Kidney (tissue), 14 donors: ENCODE data around the gene ECI1. TPM values are rescaled to one million over a fixed set of nuclear protein-coding genes. Genes with fewer than 3 reads are reported as not detected.

Experiments
- DNase-seq, 5 donors: peaks; one replicate each; pipeline ENCODE4 v3.0.0-alpha.2; 2013 to 2020
- FAIRE-seq: peaks from 2 replicates; lab custom pipeline; 2012; peaks lifted over from hg19 to GRCh38; lab: Jason Lieb, UNC
- H3K27ac ChIP-seq, 2 donors: one replicate each; pipeline ENCODE4 v1.7.0; 2013; ENCODE audit warnings: low read depth in 2 of 2, low read length in 2 of 2, inconsistent platforms in 1 of 2
- H3K27me3 ChIP-seq: one replicate; pipeline ENCODE4 v1.7.1; 2013; ENCODE audit warnings: low read length, inconsistent platforms; ENCODE audit not compliant: control insufficient read depth, insufficient read depth
- H3K36me3 ChIP-seq, 3 donors: one replicate each; pipeline versions ENCODE4 v1.7.0 to v1.7.1; 2013; ENCODE audit warnings: low read length in 3 of 3, control low read depth in 1 of 3, inconsistent platforms in 1 of 3; ENCODE audit not compliant: insufficient read depth in 3 of 3, control insufficient read depth in 2 of 3
- H3K4me1 ChIP-seq, 3 donors: one replicate each; pipeline versions ENCODE4 v1.7.0 to v1.7.1; 2013; ENCODE audit warnings: low read length in 3 of 3, inconsistent platforms in 1 of 3, low read depth in 1 of 3; ENCODE audit not compliant: control insufficient read depth in 2 of 3, insufficient read depth in 2 of 3
- H3K4me3 ChIP-seq, 3 donors: one replicate each; pipeline versions ENCODE4 v1.7.0 to v1.8.1; 2013; ENCODE audit warnings: low read length in 3 of 3, control low read depth in 1 of 3, inconsistent platforms in 1 of 3
- H3K9ac ChIP-seq, 3 donors: one replicate each; pipeline versions ENCODE4 v1.7.0 to v1.7.1; 2013; ENCODE audit warnings: low read length in 3 of 3, control low read depth in 1 of 3, inconsistent platforms in 1 of 3
- H3K9me3 ChIP-seq, 3 donors: one replicate each; pipeline versions ENCODE4 v1.7.0 to v1.7.1; 2013; ENCODE audit warnings: low read length in 3 of 3, control low read depth in 1 of 3, inconsistent platforms in 1 of 3; ENCODE audit not compliant: control insufficient read depth in 2 of 3, insufficient read depth in 1 of 3
- intact Hi-C: fragments of 100-400 bp; cut with DNase I; formaldehyde crosslinking; loops from one replicate; pipeline ENCODE4 v1.11.1; 2022
- microRNA-seq: library from miRNA; unstranded; fragments of <30 nt; microRNA quantifications from one replicate; pipeline ENCODE4 v1.2.0, GENCODE V29; 2020
- polyA plus RNA-seq: library from polyadenylated mRNA; stranded (reverse); fragments of 350-450 nt; fragmentation: Illumina TruSeq; extraction: RNeasy Lipid Tissue Mini Kit (QIAGEN cat#74804); gene quantifications from one replicate; pipeline ENCODE4 v1.2.3, GENCODE V29; 2014; ENCODE audit warnings: low read depth, low replicate concordance; ENCODE audit not compliant: insufficient read depth
- total RNA-seq: library from RNA; stranded (reverse); fragmentation: NEBNext Ultra II Directional; extraction: Animal tissue kit (Norgen Biotek cat#: 25700); gene quantifications from one replicate; pipeline ENCODE4 v1.2.1, GENCODE V29; 2021
- TF ChIP-seq, protein P1 (sequence below): IDR thresholded peaks from 3 replicates; pipeline ENCODE4 v1.5.1; 2012; ENCODE audit warnings: mild to moderate bottlenecking, moderate library complexity, borderline replicate concordance; ENCODE audit not compliant: insufficient read depth; ENCODE audit errors: extremely low read depth
- donor health status: control.
- donor health status: control.
- donor health status: control.
- donor health status: control.
- donor health status: control.
- donor health status: DM: yes; HTN: yes; CAD: no.
- donor health status: Normal renal cell carcinoma (clear cell type).

ECI1 gene
- total and polyA plus RNA-seq, 2 donors from 2014 or later: 98.1 to 233 TPM

DNA sequence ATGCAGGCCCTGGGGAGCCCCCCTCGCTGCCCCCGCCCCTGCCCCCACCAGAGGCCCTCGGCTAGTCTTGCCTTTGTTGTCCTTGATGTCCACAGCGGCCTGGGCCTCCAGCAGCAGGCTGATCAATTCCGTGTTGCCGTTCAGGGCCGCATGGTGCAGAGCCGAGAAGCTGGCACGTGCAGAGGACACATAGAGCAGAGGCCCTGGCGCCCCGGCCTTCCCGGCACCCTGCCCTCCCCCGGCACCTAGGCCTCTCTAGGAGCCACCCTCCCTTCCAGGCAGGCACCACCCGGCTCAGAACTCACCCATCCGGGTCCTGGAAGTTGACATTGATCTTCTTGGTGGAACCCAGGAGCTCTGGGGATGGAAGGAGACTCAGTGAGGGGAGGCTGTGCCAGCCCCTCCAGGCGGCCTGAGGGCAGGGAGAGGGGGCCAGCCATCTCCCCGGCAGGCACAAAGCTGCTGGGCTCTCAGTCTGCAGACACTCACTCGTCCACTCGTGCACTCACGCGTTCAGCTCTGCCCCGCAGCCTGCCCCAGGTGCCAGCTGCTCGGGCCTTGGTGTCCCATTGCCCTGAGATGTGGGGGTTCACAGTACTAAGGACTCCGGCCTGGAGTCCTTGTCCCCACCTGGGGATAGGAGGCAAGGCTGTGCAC is 61.3 kb downstream of the ECI1 start:
- no peak for DNase-seq
- intact Hi-C loops: no loop called here
- Histone ChIP-seq H3K27ac (no peak overlapping the region), H3K9me3 (no peaks in the 10 kb centered on the region), H3K27me3 (no peaks in the 10 kb centered on the region), H3K4me3 (no peak overlapping the region), H3K9ac (no peak overlapping the region), H3K4me1 (peaks cover 0 to 2% (median 0%) of the 10 kb centered on the region in 3 donors), H3K36me3 (no peaks in the 10 kb centered on the region)
- TF ChIP-seq, protein P1, sequence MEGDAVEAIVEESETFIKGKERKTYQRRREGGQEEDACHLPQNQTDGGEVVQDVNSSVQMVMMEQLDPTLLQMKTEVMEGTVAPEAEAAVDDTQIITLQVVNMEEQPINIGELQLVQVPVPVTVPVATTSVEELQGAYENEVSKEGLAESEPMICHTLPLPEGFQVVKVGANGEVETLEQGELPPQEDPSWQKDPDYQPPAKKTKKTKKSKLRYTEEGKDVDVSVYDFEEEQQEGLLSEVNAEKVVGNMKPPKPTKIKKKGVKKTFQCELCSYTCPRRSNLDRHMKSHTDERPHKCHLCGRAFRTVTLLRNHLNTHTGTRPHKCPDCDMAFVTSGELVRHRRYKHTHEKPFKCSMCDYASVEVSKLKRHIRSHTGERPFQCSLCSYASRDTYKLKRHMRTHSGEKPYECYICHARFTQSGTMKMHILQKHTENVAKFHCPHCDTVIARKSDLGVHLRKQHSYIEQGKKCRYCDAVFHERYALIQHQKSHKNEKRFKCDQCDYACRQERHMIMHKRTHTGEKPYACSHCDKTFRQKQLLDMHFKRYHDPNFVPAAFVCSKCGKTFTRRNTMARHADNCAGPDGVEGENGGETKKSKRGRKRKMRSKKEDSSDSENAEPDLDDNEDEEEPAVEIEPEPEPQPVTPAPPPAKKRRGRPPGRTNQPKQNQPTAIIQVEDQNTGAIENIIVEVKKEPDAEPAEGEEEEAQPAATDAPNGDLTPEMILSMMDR: no peak
- no peak for FAIRE-seq

Small RNAs within 50 kb of the gene (microRNA-seq; reads per million reads assigned to microRNA genes)
- gene MIR3677 (not detected), gene MIR4717 (not detected)

Other genes starting within 250 kb of the ECI1 start
- gene ZNF598, start 241.8 kb downstream of the ECI1 start, total RNA-seq: 34.9 TPM
- 14.3 TPM for gene ZNF598, start 241.8 kb downstream of the ECI1 start, polyA plus RNA-seq
- not detected for gene NPW, start 231.8 kb downstream of the ECI1 start, total RNA-seq
- gene NPW, start 231.8 kb downstream of the ECI1 start, polyA plus RNA-seq: not detected
- 238 TPM for gene NHERF2, start 224.7 kb downstream of the ECI1 start, total RNA-seq
- 405 TPM for gene NHERF2, start 224.7 kb downstream of the ECI1 start, polyA plus RNA-seq
- 15.3 TPM for gene NTHL1, start 203.8 kb downstream of the ECI1 start, total RNA-seq
- gene NTHL1, start 203.8 kb downstream of the ECI1 start, polyA plus RNA-seq: 36.0 TPM
- 151 TPM for gene TSC2, start 203.6 kb downstream of the ECI1 start, total RNA-seq
- 40.0 TPM for gene TSC2, start 203.6 kb downstream of the ECI1 start, polyA plus RNA-seq
- 88.3 TPM for gene PKD1, start 115.7 kb downstream of the ECI1 start, total RNA-seq
- gene PKD1, start 115.7 kb downstream of the ECI1 start, polyA plus RNA-seq: 16.2 TPM
- 1.5 TPM for gene RAB26, start 103.0 kb downstream of the ECI1 start, total RNA-seq
- 3.0 TPM for gene RAB26, start 103.0 kb downstream of the ECI1 start, polyA plus RNA-seq
- gene TRAF7, start 95.8 kb downstream of the ECI1 start, total RNA-seq: 66.8 TPM
- gene TRAF7, start 95.8 kb downstream of the ECI1 start, polyA plus RNA-seq: 26.1 TPM
- gene CASKIN1, start 55.0 kb downstream of the ECI1 start, total RNA-seq: 0.66 TPM
- gene CASKIN1, start 55.0 kb downstream of the ECI1 start, polyA plus RNA-seq: 0.30 TPM
- gene MLST8, start 46.1 kb downstream of the ECI1 start, total RNA-seq: 34.0 TPM
- gene MLST8, start 46.1 kb downstream of the ECI1 start, polyA plus RNA-seq: 63.3 TPM
- gene BRICD5, start 40.7 kb downstream of the ECI1 start, total RNA-seq: 7.2 TPM
- gene BRICD5, start 40.7 kb downstream of the ECI1 start, polyA plus RNA-seq: 8.2 TPM
- 13.5 TPM for gene PGP, start 36.7 kb downstream of the ECI1 start, total RNA-seq
- 21.2 TPM for gene PGP, start 36.7 kb downstream of the ECI1 start, polyA plus RNA-seq
- gene E4F1, start 28.0 kb downstream of the ECI1 start, total RNA-seq: 26.0 TPM
- gene E4F1, start 28.0 kb downstream of the ECI1 start, polyA plus RNA-seq: 13.6 TPM
- gene DNASE1L2, start 15.1 kb downstream of the ECI1 start, total RNA-seq: 0.88 TPM
- 0.88 TPM for gene DNASE1L2, start 15.1 kb downstream of the ECI1 start, polyA plus RNA-seq
- 134 TPM for gene RNPS1, start 16.5 kb upstream of the ECI1 start, total RNA-seq
- 102 TPM for gene RNPS1, start 16.5 kb upstream of the ECI1 start, polyA plus RNA-seq
- 35.5 TPM for gene ABCA3, start 89.1 kb upstream of the ECI1 start, total RNA-seq
- gene ABCA3, start 89.1 kb upstream of the ECI1 start, polyA plus RNA-seq: 5.5 TPM
- 2.9 TPM for gene CCNF, start 177.9 kb upstream of the ECI1 start, total RNA-seq
- gene CCNF, start 177.9 kb upstream of the ECI1 start, polyA plus RNA-seq: 0.77 TPM
- 1.4 TPM for gene TEDC2, start 208.5 kb upstream of the ECI1 start, total RNA-seq
- gene TEDC2, start 208.5 kb upstream of the ECI1 start, polyA plus RNA-seq: 1.7 TPM
- gene NTN3, start 219.7 kb upstream of the ECI1 start, total RNA-seq: 0.28 TPM
- not detected for gene NTN3, start 219.7 kb upstream of the ECI1 start, polyA plus RNA-seq
- gene TBC1D24, start 223.5 kb upstream of the ECI1 start, total RNA-seq: 25.7 TPM
- gene TBC1D24, start 223.5 kb upstream of the ECI1 start, polyA plus RNA-seq: 23.9 TPM